ENCODE data around the gene CDH23.

CDH23 gene

DNA sequence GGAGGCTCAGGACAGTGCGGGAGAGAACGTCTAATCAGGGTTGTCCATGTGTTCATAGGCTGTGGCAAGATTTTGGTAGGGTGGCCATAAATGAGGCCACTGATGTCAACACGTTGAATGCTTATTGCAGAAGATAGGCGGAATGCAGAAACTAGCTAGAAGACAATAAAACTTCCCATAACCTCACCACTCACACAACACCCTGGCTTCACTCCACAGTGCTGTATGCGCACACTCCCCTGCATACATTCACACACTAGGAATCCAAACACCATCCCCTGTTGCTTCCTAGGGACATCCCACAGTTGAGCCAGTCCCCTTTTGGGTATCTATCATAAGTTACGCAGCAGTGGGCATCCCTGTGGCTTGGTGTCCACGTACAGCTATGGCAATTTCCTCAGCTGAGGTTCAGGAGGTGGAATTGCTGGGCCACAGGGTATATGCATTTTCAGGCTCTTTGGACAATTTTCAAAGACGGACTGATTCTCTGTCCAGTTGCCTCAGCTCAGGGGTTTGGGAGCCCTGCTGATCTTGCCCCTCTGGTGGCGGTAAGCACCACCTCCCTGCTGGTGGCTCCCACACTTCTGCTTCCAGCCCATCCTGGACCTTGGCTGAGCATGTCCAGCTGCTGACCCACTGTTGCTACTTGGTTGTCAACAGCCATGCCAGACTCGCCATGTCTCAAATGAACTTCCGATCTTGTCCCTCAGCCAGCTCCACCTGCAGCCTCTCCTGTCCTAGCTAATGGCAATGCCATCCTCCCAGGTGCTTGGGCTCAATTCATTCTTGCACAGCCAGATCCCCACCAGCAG, 36.4 kb downstream of the CDH23 start:
- in situ Hi-C loops (cut with HindIII; ENCODE audit: low pct_ligation_motif_present, low pct_unique_long_range_greater_than_20kb, low sequenced_read_pairs), result no loop called here
- DNase-seq, result no peak

DNA sequence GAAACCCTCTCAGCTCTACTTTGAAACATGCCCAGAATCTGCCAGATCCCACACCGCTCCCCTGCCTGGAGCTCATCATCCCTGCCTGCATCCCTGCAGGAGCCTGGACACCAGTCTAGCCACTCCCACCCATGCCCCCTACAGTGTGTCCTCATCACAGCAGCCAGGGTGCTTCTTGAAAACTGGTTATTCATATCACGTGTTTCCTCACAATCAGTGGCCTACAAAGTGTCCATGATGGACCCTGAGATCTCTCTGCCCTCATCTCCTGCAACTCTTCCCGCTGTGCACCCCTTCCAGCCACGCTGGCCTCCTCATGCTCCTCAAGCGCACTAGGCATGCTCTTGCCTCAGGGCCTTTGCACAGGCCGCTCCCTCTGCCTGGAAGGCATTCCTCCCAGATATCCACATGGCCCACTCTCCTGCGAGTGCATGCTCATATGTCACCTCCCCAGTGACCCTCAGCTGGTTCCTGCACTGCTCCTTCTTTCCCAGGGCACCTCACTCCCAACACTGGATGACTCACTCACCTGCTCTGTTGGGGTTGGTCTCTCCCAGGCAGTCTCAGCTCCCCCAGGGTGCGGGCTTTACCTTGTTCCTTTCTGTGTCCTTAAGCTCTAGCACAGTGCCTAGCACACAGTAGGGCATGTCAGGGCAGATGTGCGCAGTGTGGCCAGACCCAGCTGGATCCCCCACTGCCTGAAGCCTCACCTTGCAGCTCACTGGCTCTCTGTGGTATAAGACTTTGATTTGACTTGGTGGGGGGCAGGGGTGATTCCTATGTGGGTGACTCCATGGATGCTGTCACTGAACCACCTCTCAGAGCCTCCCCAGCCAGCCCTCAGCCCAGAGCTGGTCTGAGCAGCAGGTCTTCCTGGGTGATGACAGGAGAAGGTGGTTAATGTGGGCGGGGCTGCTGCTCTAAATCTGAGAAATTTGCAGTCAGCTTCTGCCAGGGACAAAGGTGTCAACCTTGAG, 37.3 kb downstream of the CDH23 start:
- in situ Hi-C loops (cut with HindIII; ENCODE audit: low pct_ligation_motif_present, low pct_unique_long_range_greater_than_20kb, low sequenced_read_pairs), result no loop called here
- DNase-seq, result no peak

DNA sequence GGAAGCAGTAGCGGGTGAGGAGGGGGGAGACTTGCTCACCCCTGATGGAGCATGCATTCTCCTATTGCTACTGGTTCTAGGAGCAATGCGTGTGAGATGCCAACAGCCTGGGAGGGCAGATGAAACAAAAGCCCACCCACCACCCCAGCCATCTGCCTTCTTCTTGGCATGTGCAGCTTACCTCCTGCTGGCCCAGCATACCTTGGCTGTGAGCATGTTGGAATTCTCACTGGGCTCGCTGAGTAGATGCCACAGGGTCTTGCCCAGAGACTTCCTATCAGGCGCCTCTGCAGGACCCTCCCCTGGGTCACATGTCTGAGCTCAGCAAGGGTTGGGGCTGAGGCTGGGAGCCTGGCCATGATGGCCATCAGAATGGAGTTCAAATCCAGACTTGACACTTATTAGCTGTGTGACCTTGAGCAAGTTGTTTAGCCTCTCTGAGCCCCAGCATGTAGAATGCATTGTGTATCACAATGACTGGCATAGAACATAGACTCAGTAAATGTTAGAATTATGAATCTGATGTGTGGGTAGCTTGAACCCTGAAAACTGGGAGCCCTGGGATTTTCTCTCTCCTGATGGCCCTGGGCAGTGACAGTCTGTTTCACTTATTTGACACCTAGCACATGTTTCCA, 38.2 kb downstream of the CDH23 start:
- DNase-seq, result no peak
- in situ Hi-C loops (cut with HindIII; ENCODE audit: low pct_ligation_motif_present, low pct_unique_long_range_greater_than_20kb, low sequenced_read_pairs), result no loop called here

DNA sequence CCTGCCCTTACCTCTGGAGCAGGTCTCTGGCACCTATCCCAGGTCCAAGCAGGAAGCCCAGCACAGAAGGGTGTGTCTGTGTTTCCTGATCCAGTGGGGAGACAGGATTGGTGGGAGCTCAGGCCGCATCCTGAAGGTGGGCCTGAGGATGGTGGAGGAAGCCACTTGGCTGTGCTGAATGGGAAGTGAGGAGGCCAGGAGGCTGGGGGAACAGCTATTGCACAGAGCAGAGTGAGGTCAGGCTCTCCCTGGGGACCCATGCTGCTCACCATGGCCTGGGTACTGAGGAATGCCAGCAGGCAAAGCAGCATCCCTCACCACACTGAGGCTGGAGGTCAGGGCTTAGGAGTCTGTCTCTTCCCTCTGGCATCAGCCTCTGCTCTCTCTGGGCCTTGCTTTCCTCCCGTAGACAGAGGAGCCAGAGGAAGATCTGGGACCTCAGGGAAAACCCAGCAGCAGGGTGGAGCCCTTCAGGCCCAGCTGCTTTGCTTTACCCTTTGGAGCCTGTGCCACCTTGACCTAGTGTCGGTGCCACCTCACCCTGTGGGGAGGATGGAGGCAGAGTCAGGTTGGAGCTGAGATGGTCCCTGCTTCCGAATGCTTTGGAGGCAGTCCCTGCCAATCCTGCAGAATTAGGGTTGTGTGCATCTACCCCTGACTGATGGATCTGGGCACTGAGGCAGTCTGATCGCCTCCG, 39.0 kb downstream of the CDH23 start:
- in situ Hi-C loops (cut with HindIII; ENCODE audit: low pct_ligation_motif_present, low pct_unique_long_range_greater_than_20kb, low sequenced_read_pairs), result no loop called here
- DNase-seq, result no peak

DNA sequence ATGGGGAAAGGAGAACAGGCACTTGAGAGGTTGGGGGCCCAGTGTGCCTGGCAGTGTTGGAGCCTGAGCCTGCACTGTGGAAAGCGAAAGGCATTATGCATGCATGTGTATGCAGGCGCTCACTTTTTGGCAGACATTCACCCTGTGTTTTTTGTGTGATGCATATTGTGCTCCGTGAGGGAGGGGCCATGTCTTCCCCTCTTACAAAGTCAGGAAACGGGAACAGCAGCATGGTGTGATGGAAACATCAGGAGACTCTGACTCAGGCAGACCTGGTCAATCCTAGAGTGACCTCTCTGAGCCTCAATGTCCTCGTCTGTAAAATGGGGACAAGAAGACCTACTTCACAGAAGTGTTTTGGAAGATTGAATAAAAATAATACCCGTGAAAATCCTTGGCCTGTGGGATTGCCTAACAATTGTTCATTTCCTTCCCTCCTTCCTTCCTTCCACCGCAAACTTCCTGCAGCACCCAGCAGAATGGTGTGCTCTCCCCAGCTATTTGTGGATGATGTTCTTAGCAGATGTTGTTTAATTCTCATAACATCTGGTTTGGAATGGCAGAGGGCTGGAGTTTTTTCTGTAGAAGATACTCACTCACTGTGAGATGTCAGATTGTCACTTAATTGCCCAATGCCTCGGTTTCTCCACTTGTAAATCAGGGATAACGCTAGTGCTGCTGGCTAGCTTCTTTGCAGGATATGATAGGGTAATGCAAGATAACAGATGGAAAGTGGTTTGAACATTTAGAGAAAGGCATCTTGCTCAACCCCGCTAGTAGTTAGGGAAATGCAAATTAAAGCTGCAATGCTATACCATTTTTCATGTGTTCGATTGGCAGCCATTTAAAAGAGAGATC, 39.8 kb downstream of the CDH23 start:
- in situ Hi-C loops (cut with HindIII; ENCODE audit: low pct_ligation_motif_present, low pct_unique_long_range_greater_than_20kb, low sequenced_read_pairs), result no loop called here
- DNase-seq, result no peak

DNA sequence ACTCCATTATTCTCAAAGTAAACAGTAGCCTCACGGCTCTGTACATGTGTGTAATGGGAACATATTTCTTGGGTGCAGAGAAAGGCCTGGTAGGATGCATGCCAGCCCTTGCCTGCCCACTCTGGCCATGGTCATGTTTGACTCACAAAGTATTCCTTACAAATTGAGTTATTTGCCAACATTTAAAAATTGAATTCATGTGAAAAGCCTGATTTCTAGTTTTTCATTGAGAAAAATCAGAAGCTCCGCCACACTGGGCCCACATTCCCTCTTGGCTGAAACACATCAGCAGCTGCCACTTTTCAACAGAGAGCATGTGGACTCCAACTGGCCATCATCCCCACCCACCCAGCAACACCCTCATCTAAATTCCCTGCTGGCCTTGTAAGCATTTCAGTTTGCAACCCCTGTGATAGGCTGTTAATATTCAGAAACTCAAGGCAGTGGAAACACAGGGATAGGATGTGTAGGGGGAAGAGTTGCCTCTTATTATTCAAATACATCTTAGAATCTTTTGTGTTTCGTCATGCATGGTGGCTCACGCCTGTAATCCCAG, 40.9 kb downstream of the CDH23 start:
- no peak for DNase-seq
- in situ Hi-C loops (cut with HindIII; ENCODE audit: low pct_ligation_motif_present, low pct_unique_long_range_greater_than_20kb, low sequenced_read_pairs), result no loop called here

DNA sequence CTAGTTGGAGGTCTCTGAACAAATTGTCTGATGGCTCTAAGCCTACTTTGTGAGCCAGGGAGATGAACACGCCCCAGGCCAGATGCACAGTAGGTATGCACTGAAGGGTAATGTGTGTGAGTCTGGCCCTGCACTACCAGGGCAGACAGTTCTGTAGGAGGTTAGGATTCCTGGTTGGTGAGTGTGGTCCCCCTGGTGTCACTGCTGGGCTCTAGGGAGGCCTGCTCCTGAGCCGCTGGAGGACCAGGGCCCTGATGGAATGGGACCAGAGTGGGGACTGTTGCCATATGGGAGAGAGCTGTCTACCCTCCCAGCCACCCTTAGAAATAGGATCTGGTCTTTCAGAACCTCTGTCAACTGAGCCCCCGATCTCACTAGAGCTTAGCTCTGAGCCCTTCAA, 42.0 kb downstream of the CDH23 start:
- DNase-seq, result no peak
- in situ Hi-C loops (cut with HindIII; ENCODE audit: low pct_ligation_motif_present, low pct_unique_long_range_greater_than_20kb, low sequenced_read_pairs), result no loop called here

DNA sequence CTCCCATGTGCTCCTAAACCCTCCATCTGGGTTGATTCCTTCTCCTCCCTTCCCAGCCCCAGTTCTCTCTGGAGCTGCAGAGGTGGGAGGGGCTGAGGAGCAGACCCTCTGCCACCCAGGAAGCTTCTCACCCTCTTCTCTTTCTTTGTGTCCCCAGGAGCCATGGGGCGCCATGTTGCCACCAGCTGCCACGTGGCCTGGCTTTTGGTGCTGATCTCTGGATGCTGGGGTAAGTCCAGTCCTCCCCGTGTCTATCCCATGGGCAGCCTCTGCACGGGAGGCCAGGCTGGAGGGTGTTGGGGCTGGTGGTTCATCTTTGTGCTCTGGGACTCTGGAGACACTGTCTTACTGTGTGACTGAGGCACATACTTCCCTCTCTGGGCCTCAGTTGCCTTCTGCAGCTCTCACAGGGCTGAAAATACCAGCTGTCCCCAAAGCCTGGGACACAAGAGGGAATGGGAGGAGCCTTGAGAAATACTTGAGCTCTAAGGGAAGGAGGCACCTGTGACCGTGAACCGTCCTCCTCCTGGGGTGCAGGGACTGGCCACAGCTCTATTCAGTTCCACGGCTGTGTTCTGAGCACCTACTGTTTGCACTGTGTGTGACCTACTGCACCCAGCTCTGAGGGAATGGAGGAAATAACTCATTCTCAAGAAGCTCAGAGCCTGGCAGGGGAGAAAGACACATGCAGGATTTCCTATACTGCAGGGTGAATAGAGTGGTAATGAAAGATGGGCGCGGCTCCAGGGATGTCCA, 43.1 kb downstream of the CDH23 start:
- in situ Hi-C loops (cut with HindIII; ENCODE audit: low pct_ligation_motif_present, low pct_unique_long_range_greater_than_20kb, low sequenced_read_pairs), result no loop called here
- no peak for DNase-seq

DNA sequence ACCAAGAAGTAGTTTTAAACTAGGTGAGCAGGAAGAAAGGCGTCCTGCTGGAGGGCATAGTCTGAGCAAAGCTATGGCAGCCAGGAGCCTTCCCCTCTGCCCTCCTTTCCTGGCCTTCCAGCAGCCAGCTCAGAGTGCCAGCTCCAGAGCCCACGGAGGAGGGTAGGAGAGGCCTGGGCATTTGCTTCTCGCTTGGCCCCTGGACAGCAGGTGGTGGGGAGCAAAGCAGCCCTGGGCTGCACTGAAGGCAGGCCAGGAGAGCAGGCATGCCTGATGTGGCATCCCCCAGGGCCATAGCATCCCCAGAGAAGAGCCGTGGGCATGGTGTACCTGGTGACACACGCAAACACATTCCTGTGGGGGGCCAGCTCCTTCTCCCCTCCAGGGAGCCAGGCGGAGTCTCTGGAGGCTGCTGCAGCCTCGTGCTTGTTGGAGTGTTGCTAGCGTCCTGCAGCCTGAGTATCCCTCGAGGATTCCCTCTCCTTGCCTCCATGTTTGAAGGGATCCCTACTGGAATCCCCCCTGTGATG, 43.9 kb downstream of the CDH23 start:
- DNase-seq, result no peak
- in situ Hi-C loops (cut with HindIII; ENCODE audit: low pct_ligation_motif_present, low pct_unique_long_range_greater_than_20kb, low sequenced_read_pairs), result no loop called here

DNA sequence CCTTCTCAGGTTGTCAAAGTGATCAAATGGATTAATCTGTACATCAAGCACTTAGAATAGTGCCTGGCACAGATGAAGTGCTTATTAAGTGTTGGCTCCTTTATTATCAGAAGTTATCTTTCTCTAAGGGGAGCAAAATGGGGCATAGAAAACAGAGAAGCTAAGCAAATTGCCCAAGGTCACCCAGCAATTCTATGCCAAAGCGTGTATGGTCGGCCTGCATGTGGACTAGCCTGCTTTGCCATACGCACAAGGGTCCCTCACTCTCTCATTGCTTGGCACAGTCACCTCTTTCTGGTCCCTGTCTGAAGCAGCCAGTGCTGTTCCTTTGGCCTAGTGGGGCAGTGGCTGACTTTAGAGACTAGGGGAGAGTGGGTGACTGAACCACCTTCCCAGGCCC, 45.3 kb downstream of the CDH23 start:
- no peak for DNase-seq
- in situ Hi-C loops (cut with HindIII; ENCODE audit: low pct_ligation_motif_present, low pct_unique_long_range_greater_than_20kb, low sequenced_read_pairs), result no loop called here

DNA sequence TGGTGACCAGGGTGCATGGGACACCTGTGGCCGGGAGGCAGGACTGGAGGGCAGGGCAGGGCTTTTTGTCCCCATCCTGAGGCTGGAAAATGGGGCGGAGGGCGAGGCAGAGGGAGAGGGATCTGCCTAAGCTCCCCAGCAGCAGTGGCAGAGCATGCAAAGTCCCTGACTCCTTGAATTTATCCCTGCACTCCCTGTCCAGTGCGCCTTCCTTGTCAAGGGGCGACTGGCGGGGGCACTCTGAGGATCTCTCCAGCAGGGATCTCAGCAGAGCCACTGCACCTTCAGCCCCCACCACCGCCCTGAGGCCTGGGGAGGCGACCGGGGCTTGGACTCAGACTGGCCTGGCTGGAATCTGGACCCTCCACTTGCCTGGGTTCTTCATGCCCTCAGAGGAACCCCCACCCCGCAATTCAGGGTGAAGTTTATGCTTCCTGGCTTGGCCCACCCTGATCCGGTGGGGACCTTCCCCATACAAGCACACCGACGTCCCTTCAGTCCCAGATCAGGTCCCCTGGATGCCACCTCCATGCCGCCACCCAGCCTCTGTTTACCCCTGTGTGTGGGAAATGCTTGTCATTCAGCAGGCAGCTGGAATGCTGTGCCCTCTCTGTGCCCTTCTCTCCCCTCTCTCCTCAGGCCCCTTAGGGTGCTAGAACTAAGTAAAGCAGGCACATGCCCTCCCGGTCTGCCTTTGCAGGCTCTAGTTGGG, 46.3 kb downstream of the CDH23 start:
- DNase-seq, result no peak
- in situ Hi-C loops (cut with HindIII; ENCODE audit: low pct_ligation_motif_present, low pct_unique_long_range_greater_than_20kb, low sequenced_read_pairs), result no loop called here

DNA sequence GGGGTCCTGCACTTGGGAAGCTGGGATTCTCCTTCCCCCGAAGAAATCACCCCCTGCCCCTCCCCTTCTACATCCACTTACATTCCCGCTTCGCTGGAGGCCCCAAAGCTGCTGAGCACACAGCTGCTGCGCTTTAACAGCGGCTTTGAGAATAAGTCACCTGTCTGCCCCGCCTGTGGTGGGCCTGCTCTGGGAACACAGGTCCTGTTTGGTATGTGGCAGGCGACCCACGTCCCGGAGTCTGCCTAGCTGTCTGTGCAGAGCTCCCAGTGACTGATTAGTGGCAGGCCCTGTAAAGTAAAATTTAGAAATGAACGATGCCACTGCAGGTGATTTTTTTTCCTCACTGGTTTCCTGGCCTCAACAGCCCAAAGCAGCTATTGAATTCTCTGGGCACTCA, 47.0 kb downstream of the CDH23 start:
- in situ Hi-C loops (cut with HindIII; ENCODE audit: low pct_ligation_motif_present, low pct_unique_long_range_greater_than_20kb, low sequenced_read_pairs), result no loop called here
- DNase-seq, result no peak

DNA sequence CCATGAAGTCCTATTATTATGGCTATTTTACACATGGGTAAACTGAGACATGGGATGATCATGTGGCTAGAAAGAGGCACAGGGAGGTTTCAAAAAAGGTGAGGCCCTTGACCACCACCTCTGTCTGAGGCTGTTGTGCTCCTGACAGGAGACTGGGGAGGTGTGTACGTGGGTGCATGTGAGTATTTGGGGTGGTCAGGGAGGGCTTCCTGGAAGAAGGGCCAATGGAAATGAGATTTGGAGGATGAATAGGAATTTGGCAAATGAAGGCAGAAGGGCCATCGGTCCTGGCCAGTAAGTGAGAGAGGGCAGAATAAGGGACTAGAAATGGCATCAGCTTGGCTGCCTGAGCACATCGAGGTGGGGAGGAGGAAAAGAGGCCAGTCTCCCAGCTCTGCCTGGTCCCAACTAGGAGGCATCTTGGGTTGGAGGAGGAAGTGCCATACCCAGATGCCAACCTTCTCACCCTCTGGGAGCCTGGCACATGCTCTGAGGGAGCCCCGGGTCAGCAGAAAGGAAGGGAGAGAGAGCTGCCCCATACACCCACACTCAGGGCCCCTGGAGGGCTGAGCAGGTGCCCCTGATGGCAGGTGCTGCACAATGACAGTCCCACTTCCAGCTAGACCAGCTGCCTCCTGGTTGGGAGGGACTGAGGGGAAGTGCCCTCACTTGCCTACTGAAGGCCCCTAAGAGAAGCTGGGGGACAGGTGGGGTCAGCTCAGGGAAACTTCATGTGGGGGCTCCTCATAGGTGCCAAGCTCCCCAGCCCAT, 47.7 kb downstream of the CDH23 start:
- in situ Hi-C loops (cut with HindIII; ENCODE audit: low pct_ligation_motif_present, low pct_unique_long_range_greater_than_20kb, low sequenced_read_pairs), result no loop called here
- no peak for DNase-seq

DNA sequence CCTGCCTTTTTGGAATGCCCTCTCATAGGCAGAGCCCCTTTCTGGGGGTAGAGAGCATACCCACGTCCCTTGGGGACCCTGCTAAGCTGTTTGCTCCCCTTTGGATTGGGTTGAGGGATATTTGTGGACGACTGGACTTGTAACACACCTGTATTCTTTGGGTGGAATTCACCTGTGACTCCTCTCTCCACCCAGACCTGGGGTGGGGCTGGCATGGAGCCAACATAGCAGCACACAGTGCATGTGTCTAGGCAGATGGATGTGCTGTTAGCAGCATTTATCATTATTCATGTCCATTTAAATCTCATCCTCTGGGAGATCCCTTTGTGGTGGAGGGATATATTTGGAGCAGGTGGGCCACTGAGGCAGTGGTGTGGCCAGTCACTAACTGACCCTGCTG, 51.0 kb downstream of the CDH23 start:
- in situ Hi-C loops (cut with HindIII; ENCODE audit: low pct_ligation_motif_present, low pct_unique_long_range_greater_than_20kb, low sequenced_read_pairs), result no loop called here
- no peak for DNase-seq

DNA sequence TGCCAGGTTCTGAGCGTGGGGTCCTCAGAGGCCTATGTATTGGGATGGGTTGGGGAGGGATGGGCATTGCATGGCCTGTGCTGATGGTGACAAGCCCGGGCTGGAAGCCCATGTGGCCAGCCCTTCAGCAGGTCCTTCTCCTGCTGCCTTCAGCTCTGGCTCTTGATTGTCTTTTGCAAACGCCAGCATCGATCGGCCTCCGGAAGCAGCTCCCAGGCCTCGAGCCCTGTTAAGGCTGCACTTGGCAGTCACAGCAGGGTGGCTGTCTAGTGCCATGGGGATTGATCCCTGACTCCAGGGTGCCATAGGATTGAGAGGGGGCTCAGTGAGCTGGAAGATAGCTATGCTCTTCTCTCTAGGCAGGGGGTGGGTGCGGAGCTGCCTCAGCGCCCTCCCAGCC, 51.4 kb downstream of the CDH23 start:
- in situ Hi-C loops (cut with HindIII; ENCODE audit: low pct_ligation_motif_present, low pct_unique_long_range_greater_than_20kb, low sequenced_read_pairs), result no loop called here
- no peak for DNase-seq

All from ACHN (cell line).